HL-60/S4 treated with retinoic acid at 250 ng/mL for 4 days and 3 days (cell line): ENCODE measurements around the gene CHRNA4.
"Not testable (repeated sequence)": the region's sequence is repeated elsewhere in the genome, so short reads cannot be mapped to it uniquely, and the experiment has no call there.

Source experiments
- in situ Hi-C: fragments of 300-500 bp; cut with MboI; formaldehyde crosslinking; loops from 2 replicates; pipeline ENCODE4 v1.7.0; 2022; ENCODE audit warnings: low sequenced_read_pairs

Gene CHRNA4

GRCh38 chr20:63311186-63311832 lies 49.8 kb downstream of the CHRNA4 start:
- in situ Hi-C loops: no loop called here

- in situ Hi-C loops: no loop called here
Observed at GRCh38 chr20:63310265-63310991, 50.7 kb downstream of the CHRNA4 start.

- in situ Hi-C loops: no loop called here
Observed at GRCh38 chr20:63309261-63310071, 51.7 kb downstream of the CHRNA4 start.

GRCh38 chr20:63308218-63308911 lies 52.8 kb downstream of the CHRNA4 start:
- in situ Hi-C loops: no loop called here

GRCh38 chr20:63307538-63308217 lies 53.5 kb downstream of the CHRNA4 start:
- in situ Hi-C loops: no loop called here

- in situ Hi-C loops: no loop called here
Observed at GRCh38 chr20:63306673-63307537, 54.2 kb downstream of the CHRNA4 start.

GRCh38 chr20:63305933-63306672 lies 55.0 kb downstream of the CHRNA4 start:
- in situ Hi-C loops: not testable (repeated sequence)

GRCh38 chr20:63305393-63305792 lies 55.8 kb downstream of the CHRNA4 start:
- in situ Hi-C loops: no loop called here

- in situ Hi-C loops: no loop called here
Observed at GRCh38 chr20:63303095-63303666, 58.0 kb downstream of the CHRNA4 start.

GRCh38 chr20:63301671-63302070 lies 59.5 kb downstream of the CHRNA4 start:
- in situ Hi-C loops: no loop called here

- in situ Hi-C loops: no loop called here
Observed at GRCh38 chr20:63298731-63299312, 62.3 kb downstream of the CHRNA4 start.

- in situ Hi-C loops: no loop called here
Observed at GRCh38 chr20:63297796-63298572, 63.2 kb downstream of the CHRNA4 start.

GRCh38 chr20:63297371-63297781 lies 63.8 kb downstream of the CHRNA4 start:
- in situ Hi-C loops: no loop called here

- in situ Hi-C loops: no loop called here
Observed at GRCh38 chr20:63296531-63297299, 64.4 kb downstream of the CHRNA4 start.

- in situ Hi-C loops: no loop called here
Observed at GRCh38 chr20:63295846-63296245, 65.3 kb downstream of the CHRNA4 start.

GRCh38 chr20:63295422-63295821 lies 65.7 kb downstream of the CHRNA4 start:
- in situ Hi-C loops: no loop called here

GRCh38 chr20:63295018-63295417 lies 66.1 kb downstream of the CHRNA4 start:
- in situ Hi-C loops: no loop called here
